Central memory CD8-positive, alpha-beta T cell (primary cell): ENCODE data around the gene MYBPC2.
"Not testable (repeated sequence)": the region's sequence is repeated elsewhere in the genome, so short reads cannot be mapped to it uniquely, and the experiment has no call there.

Experiments used
- ATAC-seq: fragments of 150-1000 bp; cut with Tn5 transposase; replicated peaks from 2 replicates; pipeline ENCODE4 v1.10.0; 2022; ENCODE audit warnings: mild to moderate bottlenecking, moderate FRiP score, moderate number of reproducible peaks; ENCODE audit not compliant: poor library complexity, severe bottlenecking; ENCODE audit errors: extremely low read depth
- DNase-seq, 2 donors: peaks; one replicate each; pipeline ENCODE4 v3.0.0; 2021; ENCODE audit warnings: low spot score in 2 of 2
- H3K27ac Mint-ChIP-seq: one replicate; pipeline ENCODE4 v1.8.0; 2022; ENCODE audit warnings: low read depth, mild to moderate bottlenecking, moderate library complexity, mixed read lengths
- H3K27me3 Mint-ChIP-seq: one replicate; pipeline ENCODE4 v1.8.0; 2022; ENCODE audit warnings: mixed read lengths
- H3K36me3 Mint-ChIP-seq: one replicate; pipeline ENCODE4 v1.8.0; 2022; ENCODE audit warnings: mild to moderate bottlenecking, moderate library complexity, mixed read lengths; ENCODE audit not compliant: insufficient read depth
- H3K4me1 Mint-ChIP-seq: one replicate; pipeline ENCODE4 v1.8.0; 2022; ENCODE audit warnings: mixed read lengths
- H3K4me3 Mint-ChIP-seq: one replicate; pipeline ENCODE4 v1.8.0; 2022; ENCODE audit warnings: mild to moderate bottlenecking, moderate library complexity, mixed read lengths
- H3K9me3 Mint-ChIP-seq: one replicate; pipeline ENCODE4 v1.8.0; 2022; ENCODE audit warnings: mixed read lengths

MYBPC2 gene

GRCh38 chr19:50460161-50460765, 27.6 kb downstream of the MYBPC2 start:
- DNase-seq = no peak
- H3K4me1 Mint-ChIP-seq = peaks cover 5% of the 10 kb centered on the region
- H3K36me3 Mint-ChIP-seq = peaks cover 2% of the 10 kb centered on the region
- peaks cover 15% of the 10 kb centered on the region for H3K27me3 Mint-ChIP-seq
- H3K4me3 Mint-ChIP-seq = no peak overlapping the region
- ATAC-seq = no peak
- H3K27ac Mint-ChIP-seq = no peak overlapping the region
- H3K9me3 Mint-ChIP-seq = no peaks in the 10 kb centered on the region

GRCh38 chr19:50461066-50461875, 28.6 kb downstream of the MYBPC2 start:
- Mint-ChIP-seq H3K4me1 (peaks cover 5% of the 10 kb centered on the region), H3K36me3 (peaks cover 2% of the 10 kb centered on the region), H3K27me3 (peaks cover 14% of the 10 kb centered on the region), H3K27ac (no peak overlapping the region), H3K9me3 (no peaks in the 10 kb centered on the region), H3K4me3 (no peak overlapping the region)
- peak; percentile 62 for ATAC-seq
- peak; percentile 28 to 40 for DNase-seq

DNA sequence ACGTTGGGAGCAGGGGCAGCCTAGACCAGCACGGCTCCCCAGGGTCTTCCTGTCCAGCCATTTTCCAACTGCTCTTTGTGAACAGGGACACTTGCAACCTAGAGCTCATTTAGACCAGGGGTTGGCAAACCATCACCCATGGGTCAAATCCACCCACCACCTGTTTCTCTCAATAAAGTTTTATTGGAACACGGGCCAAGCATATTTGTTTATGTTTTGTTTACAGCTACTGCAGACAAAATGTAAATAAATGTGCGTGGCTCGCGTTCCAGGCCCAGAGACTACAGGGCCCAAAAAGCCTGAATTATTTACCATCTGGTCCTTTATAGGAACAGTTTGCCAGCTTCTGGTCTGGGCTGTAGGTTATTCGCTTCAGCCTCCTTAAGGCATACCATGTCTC, 30.3 kb downstream of the MYBPC2 start:
- no peak for ATAC-seq
- Mint-ChIP-seq H3K36me3 (no peaks in the 10 kb centered on the region), H3K4me1 (peaks cover 5% of the 10 kb centered on the region), H3K27me3 (peaks cover 6% of the 10 kb centered on the region), H3K9me3 (no peaks in the 10 kb centered on the region), H3K4me3 (no peak overlapping the region), H3K27ac (no peak overlapping the region)
- no peak for DNase-seq

GRCh38 chr19:50464348-50464747, 31.7 kb downstream of the MYBPC2 start:
- ATAC-seq = no peak
- Mint-ChIP-seq H3K27me3 (peaks cover 20% of the 10 kb centered on the region), H3K4me1 (peaks cover 5% of the 10 kb centered on the region), H3K4me3 (no peak overlapping the region), H3K27ac (no peak overlapping the region), H3K9me3 (no peaks in the 10 kb centered on the region), H3K36me3 (no peaks in the 10 kb centered on the region)
- no peak for DNase-seq

DNA sequence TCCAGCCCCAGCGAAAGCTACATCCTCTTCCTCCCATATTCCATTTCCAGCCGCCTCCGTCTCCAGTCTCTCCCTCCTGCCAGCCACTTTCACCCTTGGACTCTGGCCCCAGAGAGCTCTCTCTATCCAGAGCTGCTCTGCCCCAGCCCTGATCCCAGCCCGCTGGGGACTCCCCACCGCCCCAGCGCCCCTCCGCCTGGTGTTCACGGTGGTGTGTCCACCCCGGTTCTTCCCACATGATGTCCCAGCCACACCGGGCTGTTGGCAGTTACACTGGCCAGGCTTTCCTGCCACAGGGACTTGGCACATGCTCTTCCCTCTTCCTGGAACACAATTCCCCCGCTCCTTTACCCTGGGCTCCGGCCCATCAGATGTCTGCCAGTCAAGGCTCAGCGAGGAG, 32.3 kb downstream of the MYBPC2 start:
- H3K4me3 Mint-ChIP-seq = no peak overlapping the region
- peaks cover 5% of the 10 kb centered on the region for H3K4me1 Mint-ChIP-seq

GRCh38 chr19:50465986-50466705, 33.5 kb downstream of the MYBPC2 start:
- H3K27ac Mint-ChIP-seq = no peak overlapping the region
- no peak overlapping the region for H3K4me3 Mint-ChIP-seq
- DNase-seq = no peak
- peaks cover 22% of the 10 kb centered on the region for H3K27me3 Mint-ChIP-seq
- no peaks in the 10 kb centered on the region for H3K36me3 Mint-ChIP-seq
- peaks cover 4% of the 10 kb centered on the region for H3K4me1 Mint-ChIP-seq
- ATAC-seq = no peak
- H3K9me3 Mint-ChIP-seq = no peaks in the 10 kb centered on the region

More for the DNA sequence above, 32.3 kb downstream of the MYBPC2 start:
- no peaks in the 10 kb centered on the region for H3K9me3 Mint-ChIP-seq
- no peak for DNase-seq
- no peak for ATAC-seq
- H3K27me3 Mint-ChIP-seq = peaks cover 22% of the 10 kb centered on the region
- no peaks in the 10 kb centered on the region for H3K36me3 Mint-ChIP-seq
- no peak overlapping the region for H3K27ac Mint-ChIP-seq

DNA sequence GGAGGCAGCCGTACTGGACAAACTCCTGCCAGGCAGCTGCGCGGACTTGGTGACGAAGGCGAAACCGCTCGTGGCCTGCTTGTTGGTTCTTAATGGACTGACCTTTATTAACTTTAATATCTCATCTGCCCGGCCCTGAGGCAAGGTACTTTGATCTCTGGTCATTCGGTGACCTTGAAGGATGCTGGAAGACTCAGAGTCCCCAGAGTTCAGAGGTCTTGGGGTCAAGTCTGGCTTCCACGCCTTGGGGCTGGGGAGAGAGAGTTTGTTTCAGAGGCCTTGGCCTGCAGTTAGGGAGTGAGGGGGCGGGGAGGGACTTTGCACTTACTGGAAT, 34.0 kb downstream of the MYBPC2 start:
- no peak overlapping the region for H3K4me3 Mint-ChIP-seq
- H3K36me3 Mint-ChIP-seq = no peaks in the 10 kb centered on the region
- peaks cover 22% of the 10 kb centered on the region for H3K27me3 Mint-ChIP-seq
- H3K9me3 Mint-ChIP-seq = no peaks in the 10 kb centered on the region
- no peaks in the 10 kb centered on the region for H3K4me1 Mint-ChIP-seq
- ATAC-seq (no peak), DNase-seq (no peak)
- no peak overlapping the region for H3K27ac Mint-ChIP-seq

DNA sequence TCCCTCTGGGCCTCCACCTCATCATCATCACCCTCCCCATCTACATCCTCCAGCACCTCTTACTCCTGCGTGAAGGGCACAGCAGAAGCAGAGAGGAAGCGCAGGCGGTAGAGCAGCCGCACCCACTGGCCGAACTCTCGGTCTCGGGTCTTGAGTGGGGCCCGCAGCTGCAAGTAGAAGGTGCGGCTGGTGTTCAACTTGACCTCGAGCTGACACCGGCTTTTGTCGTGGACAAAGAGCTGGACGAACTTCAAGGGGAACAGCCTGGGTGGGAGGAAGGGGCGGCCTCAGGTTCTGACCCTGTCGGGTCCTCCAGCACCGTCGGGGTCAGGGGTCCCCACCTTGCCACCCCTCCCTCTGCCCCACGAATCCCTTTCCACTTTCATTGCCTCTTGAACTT, 34.9 kb downstream of the MYBPC2 start:
- Mint-ChIP-seq H3K9me3 (no peaks in the 10 kb centered on the region), H3K27me3 (peaks cover 22% of the 10 kb centered on the region), H3K4me3 (no peak overlapping the region), H3K4me1 (no peaks in the 10 kb centered on the region), H3K36me3 (peaks cover 1% of the 10 kb centered on the region), H3K27ac (no peak overlapping the region)
- no peak for ATAC-seq
- no peak for DNase-seq

DNA sequence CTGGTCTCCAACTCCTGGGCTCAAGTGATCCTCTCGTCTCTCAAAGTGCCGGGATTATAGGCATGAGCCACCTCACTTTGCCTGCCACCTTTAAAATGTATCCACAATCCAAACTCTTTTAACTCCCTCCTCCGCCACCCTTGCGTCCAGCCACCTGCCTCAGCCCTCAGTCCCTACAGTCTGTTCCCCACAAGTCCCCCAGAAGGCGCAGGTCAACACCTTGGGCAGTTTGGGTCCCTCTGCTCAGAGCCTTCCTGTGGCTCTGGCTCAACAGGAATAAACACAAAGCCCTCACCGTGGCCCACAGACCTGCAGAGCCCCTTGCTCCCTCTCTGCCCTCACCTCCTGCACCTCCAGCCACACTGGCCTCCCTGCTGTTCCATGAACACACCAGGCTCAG, 36.1 kb downstream of the MYBPC2 start:
- Mint-ChIP-seq H3K4me3 (no peak overlapping the region), H3K36me3 (peaks cover 2% of the 10 kb centered on the region), H3K27ac (no peak overlapping the region), H3K4me1 (no peaks in the 10 kb centered on the region), H3K9me3 (no peaks in the 10 kb centered on the region), H3K27me3 (peaks cover 22% of the 10 kb centered on the region)
- ATAC-seq (no peak), DNase-seq (no peak)

DNA sequence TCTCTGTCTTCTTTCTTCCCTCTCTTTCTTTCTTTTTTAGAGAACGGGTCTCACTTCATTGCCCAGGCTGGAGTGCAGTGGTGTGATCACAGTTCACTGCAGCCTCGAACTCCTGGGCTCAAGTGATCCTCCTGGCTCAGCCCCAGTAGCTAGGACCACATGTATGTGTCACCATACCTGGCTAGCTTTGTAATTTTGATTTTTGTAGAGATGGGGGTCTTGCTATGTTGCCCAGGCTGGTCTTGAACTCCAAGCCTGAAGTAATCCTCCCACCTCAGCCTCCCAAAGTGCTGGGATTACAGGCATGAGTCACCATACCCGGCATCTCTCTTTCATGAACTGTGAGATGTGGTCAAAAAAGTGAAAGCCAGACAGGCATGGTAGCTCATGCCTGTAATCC, 40.6 kb downstream of the MYBPC2 start:
- H3K27ac Mint-ChIP-seq = peak overlapping the region; percentile 4
- not testable (repeated sequence) for DNase-seq, H3K4me3 Mint-ChIP-seq, ATAC-seq, H3K9me3 Mint-ChIP-seq
- peaks cover 22% of the 10 kb centered on the region for H3K36me3 Mint-ChIP-seq
- peaks cover 13% of the 10 kb centered on the region for H3K27me3 Mint-ChIP-seq
- peaks cover 28% of the 10 kb centered on the region for H3K4me1 Mint-ChIP-seq

GRCh38 chr19:50475101-50475568, 42.4 kb downstream of the MYBPC2 start:
- Mint-ChIP-seq H3K4me1 (peaks cover 34% of the 10 kb centered on the region), H3K36me3 (peaks cover 24% of the 10 kb centered on the region), H3K4me3 (peak overlapping the region; percentile 96), H3K27me3 (no peaks in the 10 kb centered on the region), H3K9me3 (no peaks in the 10 kb centered on the region), H3K27ac (peak overlapping the region; percentile 96)
- no peak for ATAC-seq
- DNase-seq = no peak

- peaks cover 34% of the 10 kb centered on the region for H3K4me1 Mint-ChIP-seq
- DNase-seq = no peak
- no peaks in the 10 kb centered on the region for H3K9me3 Mint-ChIP-seq
- peaks cover 26% of the 10 kb centered on the region for H3K36me3 Mint-ChIP-seq
- ATAC-seq = no peak
- H3K27ac Mint-ChIP-seq = peak overlapping the region; percentile 96
- no peaks in the 10 kb centered on the region for H3K27me3 Mint-ChIP-seq
- peak overlapping the region; percentile 96 for H3K4me3 Mint-ChIP-seq
Measured at GRCh38 chr19:50475736-50476223, 43.1 kb downstream of the MYBPC2 start.
